Gastroesophageal sphincter (tissue), 3 donors: ENCODE results near the gene ZNF12.

ENCODE experiments used
- EP300 ChIP-seq: sonication (generic); formaldehyde crosslinking; IDR thresholded peaks from one replicate; pipeline ENCODE4 v1.6.1; 2017; ENCODE audit warnings: antibody characterized with exemption, mild to moderate bottlenecking
- TF ChIP-seq, protein P1 (sequence below), 4 experiments: fragments of 200-600 bp in 2 of 4; fragments of 450-650 bp in 2 of 4; sonication (generic) in 1 of 4; IDR thresholded peaks; one replicate each; pipeline ENCODE4 v1.5.1; 2017 to 2019; ENCODE audit warnings: antibody characterized with exemption in 4 of 4, mild to moderate bottlenecking in 2 of 4, moderate library complexity in 2 of 4

DNA sequence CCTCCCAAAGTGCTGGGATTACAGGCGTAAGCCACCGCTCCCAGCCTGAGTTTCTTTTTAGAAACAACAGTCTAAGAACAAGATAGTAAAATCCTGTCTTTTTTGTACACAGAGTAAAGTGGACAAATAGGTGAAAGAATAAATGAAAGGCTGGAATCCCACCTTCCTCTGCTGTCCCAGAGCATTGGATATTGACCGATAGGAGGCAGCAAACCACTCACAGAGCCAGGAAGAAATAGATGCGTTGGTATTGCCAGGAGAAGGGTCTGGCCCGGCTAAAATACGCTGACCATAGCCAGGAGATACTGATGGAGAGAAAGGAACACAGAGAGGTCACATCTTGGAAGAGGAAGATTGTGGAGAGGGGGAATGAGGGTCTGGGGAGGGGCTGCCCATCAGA is 11.4 kb upstream of the ZNF12 start:
- TF ChIP-seq EP300, result no peak
- TF ChIP-seq, protein P1, sequence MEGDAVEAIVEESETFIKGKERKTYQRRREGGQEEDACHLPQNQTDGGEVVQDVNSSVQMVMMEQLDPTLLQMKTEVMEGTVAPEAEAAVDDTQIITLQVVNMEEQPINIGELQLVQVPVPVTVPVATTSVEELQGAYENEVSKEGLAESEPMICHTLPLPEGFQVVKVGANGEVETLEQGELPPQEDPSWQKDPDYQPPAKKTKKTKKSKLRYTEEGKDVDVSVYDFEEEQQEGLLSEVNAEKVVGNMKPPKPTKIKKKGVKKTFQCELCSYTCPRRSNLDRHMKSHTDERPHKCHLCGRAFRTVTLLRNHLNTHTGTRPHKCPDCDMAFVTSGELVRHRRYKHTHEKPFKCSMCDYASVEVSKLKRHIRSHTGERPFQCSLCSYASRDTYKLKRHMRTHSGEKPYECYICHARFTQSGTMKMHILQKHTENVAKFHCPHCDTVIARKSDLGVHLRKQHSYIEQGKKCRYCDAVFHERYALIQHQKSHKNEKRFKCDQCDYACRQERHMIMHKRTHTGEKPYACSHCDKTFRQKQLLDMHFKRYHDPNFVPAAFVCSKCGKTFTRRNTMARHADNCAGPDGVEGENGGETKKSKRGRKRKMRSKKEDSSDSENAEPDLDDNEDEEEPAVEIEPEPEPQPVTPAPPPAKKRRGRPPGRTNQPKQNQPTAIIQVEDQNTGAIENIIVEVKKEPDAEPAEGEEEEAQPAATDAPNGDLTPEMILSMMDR (IDR thresholded peaks at IDR 0.05), result no peak
